Loucy (cell line): ENCODE data around the gene PARD3B.

ENCODE experiments used
- H2AFZ ChIP-seq: fragments of 200-600 bp; sonication (generic); 2 replicates; pipeline ENCODE4 v1.6.0; 2016; ENCODE audit warnings: antibody characterized with exemption, mild to moderate bottlenecking, low read length, moderate library complexity
- H3F3A ChIP-seq: fragments of 200-600 bp; 2 replicates; pipeline ENCODE4 v1.6.0; 2016; ENCODE audit warnings: antibody characterized with exemption, low read depth, mild to moderate bottlenecking
- H3K27me3 ChIP-seq: fragments of 200-600 bp; sonication (generic); 2 replicates; pipeline ENCODE4 v1.6.1; 2014; ENCODE audit warnings: low read length, mild to moderate bottlenecking; ENCODE audit not compliant: insufficient read depth, poor library complexity, severe bottlenecking
- H3K36me3 ChIP-seq: fragments of 200-600 bp; sonication (generic); 2 replicates; pipeline ENCODE4 v1.6.1; 2016; ENCODE audit warnings: low read length; ENCODE audit not compliant: insufficient read depth
- H3K4me1 ChIP-seq: fragments of 200-600 bp; sonication (generic); 2 replicates; pipeline ENCODE4 v1.5.1; 2014; ENCODE audit warnings: low read length, mild to moderate bottlenecking; ENCODE audit not compliant: insufficient read depth, poor library complexity, severe bottlenecking
- H3K4me2 ChIP-seq: fragments of 200-600 bp; sonication (generic); 2 replicates; pipeline ENCODE4 v1.6.0; 2014; ENCODE audit warnings: antibody characterized with exemption, low read length, low read depth, mild to moderate bottlenecking; ENCODE audit not compliant: poor library complexity, severe bottlenecking
- H3K4me3 ChIP-seq: fragments of 200-600 bp; sonication (generic); 2 replicates; pipeline ENCODE4 v1.5.1; 2014; ENCODE audit warnings: low read length, mild to moderate bottlenecking, mixed read lengths; ENCODE audit not compliant: poor library complexity, severe bottlenecking
- H3K79me2 ChIP-seq: fragments of 200-600 bp; sonication (generic); 2 replicates; pipeline ENCODE4 v1.6.1; 2014; ENCODE audit warnings: low read length; ENCODE audit not compliant: insufficient read depth
- H3K9ac ChIP-seq: fragments of 200-600 bp; sonication (generic); 2 replicates; pipeline ENCODE4 v1.6.0; 2014; ENCODE audit warnings: mild to moderate bottlenecking, low read depth, low read length, moderate library complexity; ENCODE audit not compliant: poor library complexity, severe bottlenecking
- H3K9me2 ChIP-seq: fragments of 200-600 bp; sonication (generic); replicated peaks from 2 replicates; pipeline ENCODE4 v1.6.1; 2016; ENCODE audit warnings: low read depth, low read length, mixed read lengths
- H3K9me3 ChIP-seq: fragments of 200-600 bp; sonication (generic); 2 replicates; pipeline ENCODE4 v1.6.1; 2014; ENCODE audit warnings: mild to moderate bottlenecking, antibody characterized with exemption, low read length, low read depth; ENCODE audit not compliant: insufficient read depth
- H4K20me1 ChIP-seq: fragments of 200-600 bp; sonication (generic); 2 replicates; pipeline ENCODE4 v1.6.0; 2014; ENCODE audit warnings: antibody characterized with exemption, low read length, mild to moderate bottlenecking; ENCODE audit not compliant: insufficient read depth, poor library complexity, severe bottlenecking
- CTCF ChIP-seq: fragments of 200-600 bp; sonication (generic); conservative IDR thresholded peaks from 2 replicates; pipeline ENCODE4 v1.5.1; 2014; ENCODE audit warnings: mild to moderate bottlenecking, antibody characterized with exemption, low read length
- EZH2phosphoT487 ChIP-seq: fragments of 200-600 bp; IDR thresholded peaks from 2 replicates; pipeline ENCODE4 v1.6.1; 2018; ENCODE audit warnings: antibody characterized with exemption, mild to moderate bottlenecking, moderate library complexity, borderline replicate concordance

PARD3B gene

GRCh38 chr2:205199165-205199850 lies 654.0 kb downstream of the PARD3B start:
- H3K79me2 ChIP-seq: no peaks in the 10 kb centered on the region
- H2AFZ ChIP-seq: no peak overlapping the region
- no peaks in the 10 kb centered on the region for H3F3A ChIP-seq
- H4K20me1 ChIP-seq: no peaks in the 10 kb centered on the region
- peaks cover 7% of the 10 kb centered on the region for H3K4me1 ChIP-seq
- no peak overlapping the region for H3K4me2 ChIP-seq
- no peak overlapping the region for H3K4me3 ChIP-seq
- H3K9ac ChIP-seq: no peak overlapping the region
- no peaks in the 10 kb centered on the region for H3K36me3 ChIP-seq
- H3K27me3 ChIP-seq: no peaks in the 10 kb centered on the region
- H3K9me2 ChIP-seq: no peaks in the 10 kb centered on the region
- no peak for TF ChIP-seq EZH2phosphoT487
- TF ChIP-seq CTCF: no peak
- no peaks in the 10 kb centered on the region for H3K9me3 ChIP-seq

GRCh38 chr2:205210494-205210893 lies 665.2 kb downstream of the PARD3B start:
- Histone ChIP-seq H3K4me2 (no peak overlapping the region), H3K9me2 (no peaks in the 10 kb centered on the region), H4K20me1 (no peaks in the 10 kb centered on the region), H3K9me3 (no peaks in the 10 kb centered on the region), H3K27me3 (no peaks in the 10 kb centered on the region), H3F3A (no peaks in the 10 kb centered on the region), H2AFZ (no peak overlapping the region), H3K9ac (no peak overlapping the region), H3K36me3 (no peaks in the 10 kb centered on the region), H3K4me1 (no peaks in the 10 kb centered on the region), H3K79me2 (no peaks in the 10 kb centered on the region), H3K4me3 (no peak overlapping the region)
- no peak for TF ChIP-seq EZH2phosphoT487
- no peak for TF ChIP-seq CTCF

DNA sequence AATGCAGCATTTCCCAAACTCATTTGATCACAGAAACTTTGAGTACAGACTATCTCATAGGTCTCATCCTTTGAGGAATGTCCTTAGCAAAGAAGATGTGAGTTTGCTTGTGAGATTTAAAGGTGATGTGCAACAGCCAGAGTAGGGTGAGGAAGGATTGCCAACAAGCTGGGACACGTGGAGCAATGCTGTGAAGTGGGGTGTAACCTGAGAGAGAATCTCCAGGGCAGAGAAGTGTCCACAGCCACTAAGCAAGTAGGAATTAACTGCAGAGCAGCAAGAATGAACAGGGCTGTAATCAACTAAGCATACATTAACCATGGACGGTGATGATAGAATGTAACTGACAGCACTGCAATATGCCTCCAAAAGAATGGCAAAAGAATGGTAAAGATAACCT lies 667.1 kb downstream of the PARD3B start:
- Histone ChIP-seq H3K79me2 (no peaks in the 10 kb centered on the region), H3K9ac (no peak overlapping the region), H3F3A (no peaks in the 10 kb centered on the region), H2AFZ (no peak overlapping the region), H3K4me1 (no peaks in the 10 kb centered on the region), H3K36me3 (no peaks in the 10 kb centered on the region), H3K4me2 (no peak overlapping the region), H3K4me3 (no peak overlapping the region), H3K27me3 (no peaks in the 10 kb centered on the region), H3K9me2 (no peaks in the 10 kb centered on the region), H4K20me1 (no peaks in the 10 kb centered on the region), H3K9me3 (no peaks in the 10 kb centered on the region)
- TF ChIP-seq EZH2phosphoT487 (no peak), CTCF (no peak)
